ENCODE results near the gene USPL1.

The USPL1 gene

DNA sequence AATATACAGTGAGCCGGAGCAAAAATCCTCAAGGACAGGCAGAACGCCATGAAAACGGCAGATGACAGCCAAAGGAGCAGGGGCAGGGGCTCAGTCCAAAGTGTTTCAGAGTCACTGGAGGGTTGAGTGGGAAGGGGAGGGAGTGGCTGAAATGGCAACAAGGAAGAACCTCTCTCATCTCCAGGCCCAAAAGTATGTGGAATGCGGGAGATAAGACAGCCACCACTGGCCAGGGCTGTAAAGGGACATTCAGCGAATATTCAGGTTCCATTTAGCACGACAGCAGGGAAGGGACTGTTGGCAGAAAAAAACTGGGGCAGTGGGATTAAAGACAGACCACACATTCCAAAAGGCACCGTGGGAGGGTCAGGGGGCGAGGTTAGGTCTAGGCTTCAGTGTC lies 48.4 kb downstream of the USPL1 start:
- H3K9me2 ChIP-seq (replicated peaks; ENCODE audit: insufficient read depth, low read length) = no peaks in the 10 kb centered on the region
- no peak overlapping the region for H2AFZ ChIP-seq (ENCODE audit: low read depth, low read length, severe bottlenecking)
- H3K79me2 ChIP-seq (ENCODE audit: insufficient read depth, low read length) = no peaks in the 10 kb centered on the region
- no peaks in the 10 kb centered on the region for H3K9me3 ChIP-seq (ENCODE audit: insufficient read depth, low read length)
- no peak overlapping the region for H3K9ac ChIP-seq (ENCODE audit: low read length)
- no peak overlapping the region for H3K4me2 ChIP-seq (ENCODE audit: low read depth, low read length, poor library complexity, severe bottlenecking)
- no peak overlapping the region for H3K4me3 ChIP-seq (ENCODE audit: insufficient read depth, low read length, poor library complexity, severe bottlenecking)
- TF ChIP-seq, protein P1, sequence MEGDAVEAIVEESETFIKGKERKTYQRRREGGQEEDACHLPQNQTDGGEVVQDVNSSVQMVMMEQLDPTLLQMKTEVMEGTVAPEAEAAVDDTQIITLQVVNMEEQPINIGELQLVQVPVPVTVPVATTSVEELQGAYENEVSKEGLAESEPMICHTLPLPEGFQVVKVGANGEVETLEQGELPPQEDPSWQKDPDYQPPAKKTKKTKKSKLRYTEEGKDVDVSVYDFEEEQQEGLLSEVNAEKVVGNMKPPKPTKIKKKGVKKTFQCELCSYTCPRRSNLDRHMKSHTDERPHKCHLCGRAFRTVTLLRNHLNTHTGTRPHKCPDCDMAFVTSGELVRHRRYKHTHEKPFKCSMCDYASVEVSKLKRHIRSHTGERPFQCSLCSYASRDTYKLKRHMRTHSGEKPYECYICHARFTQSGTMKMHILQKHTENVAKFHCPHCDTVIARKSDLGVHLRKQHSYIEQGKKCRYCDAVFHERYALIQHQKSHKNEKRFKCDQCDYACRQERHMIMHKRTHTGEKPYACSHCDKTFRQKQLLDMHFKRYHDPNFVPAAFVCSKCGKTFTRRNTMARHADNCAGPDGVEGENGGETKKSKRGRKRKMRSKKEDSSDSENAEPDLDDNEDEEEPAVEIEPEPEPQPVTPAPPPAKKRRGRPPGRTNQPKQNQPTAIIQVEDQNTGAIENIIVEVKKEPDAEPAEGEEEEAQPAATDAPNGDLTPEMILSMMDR (IDR thresholded peaks at IDR 0.05; ENCODE audit: insufficient read depth, low read length, poor library complexity, severe bottlenecking) = no peak
- TF ChIP-seq EZH2phosphoT487 (conservative IDR thresholded peaks at IDR 0.05; ENCODE audit: low read length) = no peak
- H3K27ac ChIP-seq (ENCODE audit: low read depth, low read length) = no peak overlapping the region
- H3K36me3 ChIP-seq (ENCODE audit: low read length) = peaks cover 4% of the 10 kb centered on the region; the same call in 1 of the 2 replicates
- no peaks in the 10 kb centered on the region for H4K20me1 ChIP-seq (ENCODE audit: low read depth, low read length)
- no peaks in the 10 kb centered on the region for H3K27me3 ChIP-seq (ENCODE audit: low read length)
- H3F3A ChIP-seq (ENCODE audit: insufficient read depth) = peaks cover 11% of the 10 kb centered on the region; the same call in 1 of the 2 replicates

DNA sequence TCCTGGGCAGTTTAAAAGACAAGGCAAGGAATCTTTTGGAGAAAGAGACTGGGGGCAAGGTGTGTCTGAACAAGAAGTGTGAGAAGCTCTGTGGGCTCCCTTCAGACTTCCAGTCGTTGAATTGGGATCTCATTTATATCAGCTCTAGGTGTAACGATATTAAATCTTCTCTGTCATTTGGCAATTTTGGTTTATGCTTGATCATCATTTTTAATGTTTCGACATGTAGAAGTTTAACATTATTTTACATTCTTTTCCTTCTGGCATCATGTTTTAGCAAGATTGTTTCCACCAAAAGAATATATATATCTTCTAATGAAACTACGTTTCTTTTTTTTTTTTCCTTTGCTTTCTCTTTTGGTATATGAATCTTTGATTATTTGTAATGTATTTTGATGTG lies 49.3 kb downstream of the USPL1 start:
- Histone ChIP-seq H3K4me2 (ENCODE audit: low read depth, low read length, poor library complexity, severe bottlenecking) (no peak overlapping the region), H2AFZ (ENCODE audit: low read depth, low read length, severe bottlenecking) (no peak overlapping the region), H3K27me3 (ENCODE audit: low read length) (no peaks in the 10 kb centered on the region), H3F3A (ENCODE audit: insufficient read depth) (0 out of 2 replicates have a peak, but pooled peaks cover 2% of the 10 kb centered on the region), H4K20me1 (ENCODE audit: low read depth, low read length) (no peaks in the 10 kb centered on the region), H3K79me2 (ENCODE audit: insufficient read depth, low read length) (no peaks in the 10 kb centered on the region), H3K9ac (ENCODE audit: low read length) (no peak overlapping the region), H3K9me2 (replicated peaks; ENCODE audit: insufficient read depth, low read length) (no peaks in the 10 kb centered on the region), H3K27ac (ENCODE audit: low read depth, low read length) (no peak overlapping the region), H3K9me3 (ENCODE audit: insufficient read depth, low read length) (no peaks in the 10 kb centered on the region), H3K4me3 (ENCODE audit: insufficient read depth, low read length, poor library complexity, severe bottlenecking) (no peak overlapping the region), H3K36me3 (ENCODE audit: low read length) (no peaks in the 10 kb centered on the region)
- TF ChIP-seq, protein P1 (IDR thresholded peaks at IDR 0.05; ENCODE audit: insufficient read depth, low read length, poor library complexity, severe bottlenecking) = no peak
- no peak for TF ChIP-seq EZH2phosphoT487 (conservative IDR thresholded peaks at IDR 0.05; ENCODE audit: low read length)

DNA sequence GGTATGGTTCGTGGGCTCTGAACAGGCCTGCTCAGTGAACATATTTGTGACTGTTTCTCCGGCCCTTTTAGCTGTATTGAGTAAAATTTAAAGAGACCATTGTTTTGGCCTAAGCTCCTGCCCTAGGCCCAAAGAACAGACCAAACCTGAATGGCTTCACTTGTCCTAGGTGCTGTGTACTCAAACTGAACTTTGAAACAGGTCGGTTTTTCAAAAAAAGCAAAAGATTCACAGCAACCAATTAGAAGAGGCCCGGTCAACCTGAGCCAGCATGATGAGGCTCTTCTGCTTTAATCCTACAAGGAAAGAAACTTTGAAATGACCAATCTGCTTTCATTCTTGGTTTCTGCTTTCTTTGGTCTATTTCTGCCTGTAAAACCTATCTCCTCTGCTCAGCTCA lies 50.6 kb downstream of the USPL1 start:
- no peak overlapping the region for H3K27ac ChIP-seq (ENCODE audit: low read depth, low read length)

More for the DNA sequence above, 50.6 kb downstream of the USPL1 start:
- no peaks in the 10 kb centered on the region for H3K79me2 ChIP-seq (ENCODE audit: insufficient read depth, low read length)
- no peak overlapping the region for H3K9ac ChIP-seq (ENCODE audit: low read length)
- H3K4me2 ChIP-seq (ENCODE audit: low read depth, low read length, poor library complexity, severe bottlenecking) = no peak overlapping the region
- 0 out of 2 replicates have a peak, but pooled peaks cover 2% of the 10 kb centered on the region for H3F3A ChIP-seq (ENCODE audit: insufficient read depth)
- H4K20me1 ChIP-seq (ENCODE audit: low read depth, low read length) = no peaks in the 10 kb centered on the region
- H3K9me3 ChIP-seq (ENCODE audit: insufficient read depth, low read length) = no peaks in the 10 kb centered on the region
- no peaks in the 10 kb centered on the region for H3K27me3 ChIP-seq (ENCODE audit: low read length)
- H2AFZ ChIP-seq (ENCODE audit: low read depth, low read length, severe bottlenecking) = no peak overlapping the region
- TF ChIP-seq, protein P1 (IDR thresholded peaks at IDR 0.05; ENCODE audit: insufficient read depth, low read length, poor library complexity, severe bottlenecking) = no peak
- no peak for TF ChIP-seq EZH2phosphoT487 (conservative IDR thresholded peaks at IDR 0.05; ENCODE audit: low read length)
- no peaks in the 10 kb centered on the region for H3K36me3 ChIP-seq (ENCODE audit: low read length)
- no peaks in the 10 kb centered on the region for H3K9me2 ChIP-seq (replicated peaks; ENCODE audit: insufficient read depth, low read length)
- no peak overlapping the region for H3K4me3 ChIP-seq (ENCODE audit: insufficient read depth, low read length, poor library complexity, severe bottlenecking)

All from SU-DHL-6 (cell line).